Peyer's patch (tissue), 4 donors: ENCODE measurements around the gene NEB.

ENCODE experiments used
- POLR2A ChIP-seq, 2 donors: fragments of 450-650 bp; IDR thresholded peaks; one replicate each; pipeline ENCODE4 v1.5.1; 2017; ENCODE audit warnings: antibody characterized with exemption in 2 of 2, mild to moderate bottlenecking in 2 of 2, moderate library complexity in 2 of 2
- TF ChIP-seq, protein P1 (sequence below), 6 experiments: fragments of 450-650 bp in 4 of 6; fragments of 200-600 bp in 2 of 6; sonication (generic) in 1 of 6; IDR thresholded peaks; one replicate each; pipeline ENCODE4 v1.5.1; 2017 to 2019; ENCODE audit warnings: antibody characterized with exemption in 6 of 6, mild to moderate bottlenecking in 3 of 6, moderate library complexity in 1 of 6

- TF ChIP-seq, protein P1, sequence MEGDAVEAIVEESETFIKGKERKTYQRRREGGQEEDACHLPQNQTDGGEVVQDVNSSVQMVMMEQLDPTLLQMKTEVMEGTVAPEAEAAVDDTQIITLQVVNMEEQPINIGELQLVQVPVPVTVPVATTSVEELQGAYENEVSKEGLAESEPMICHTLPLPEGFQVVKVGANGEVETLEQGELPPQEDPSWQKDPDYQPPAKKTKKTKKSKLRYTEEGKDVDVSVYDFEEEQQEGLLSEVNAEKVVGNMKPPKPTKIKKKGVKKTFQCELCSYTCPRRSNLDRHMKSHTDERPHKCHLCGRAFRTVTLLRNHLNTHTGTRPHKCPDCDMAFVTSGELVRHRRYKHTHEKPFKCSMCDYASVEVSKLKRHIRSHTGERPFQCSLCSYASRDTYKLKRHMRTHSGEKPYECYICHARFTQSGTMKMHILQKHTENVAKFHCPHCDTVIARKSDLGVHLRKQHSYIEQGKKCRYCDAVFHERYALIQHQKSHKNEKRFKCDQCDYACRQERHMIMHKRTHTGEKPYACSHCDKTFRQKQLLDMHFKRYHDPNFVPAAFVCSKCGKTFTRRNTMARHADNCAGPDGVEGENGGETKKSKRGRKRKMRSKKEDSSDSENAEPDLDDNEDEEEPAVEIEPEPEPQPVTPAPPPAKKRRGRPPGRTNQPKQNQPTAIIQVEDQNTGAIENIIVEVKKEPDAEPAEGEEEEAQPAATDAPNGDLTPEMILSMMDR (IDR thresholded peaks at IDR 0.05): no peak
- no peak for TF ChIP-seq POLR2A (IDR thresholded peaks at IDR 0.05)
These were observed 165.8 kb downstream of the NEB start for GRCh38 chr2:151568501-151568900.
